Measurements from ENCODE around the gene USP31. TPM values are rescaled to one million over a fixed set of nuclear protein-coding genes. Genes with fewer than 3 reads are reported as not detected.

USP31 gene
- polyA plus RNA-seq, 1 donor, result 4.5 TPM

DNA sequence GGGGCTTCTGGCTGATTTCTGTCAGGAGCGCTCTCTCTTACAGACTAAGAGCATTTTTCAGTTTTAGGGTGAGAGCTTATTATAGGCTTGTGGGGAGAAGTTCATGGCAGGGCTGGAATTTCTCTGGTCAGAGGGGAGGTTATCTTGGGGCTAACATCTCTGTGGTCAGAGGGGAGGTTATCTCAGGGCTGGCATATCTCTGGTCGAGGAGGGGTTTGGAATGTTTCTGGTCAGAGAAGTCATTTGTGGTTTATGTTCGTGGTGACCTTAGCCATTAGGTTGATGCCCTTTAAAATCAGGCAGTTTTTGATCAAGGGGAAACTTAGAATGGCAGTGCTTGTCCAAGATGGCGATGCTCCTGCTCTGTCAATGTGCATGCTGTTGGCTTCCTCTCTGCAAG, 10.8 kb upstream of the USP31 start:
- no CpG with 5 or more reads among the region's 4 CpGs for WGBS (ENCODE audit: insufficient coverage, low lambda C conversion rate)
- H3K27ac ChIP-seq (ENCODE audit: low read length), result no peak overlapping the region

DNA sequence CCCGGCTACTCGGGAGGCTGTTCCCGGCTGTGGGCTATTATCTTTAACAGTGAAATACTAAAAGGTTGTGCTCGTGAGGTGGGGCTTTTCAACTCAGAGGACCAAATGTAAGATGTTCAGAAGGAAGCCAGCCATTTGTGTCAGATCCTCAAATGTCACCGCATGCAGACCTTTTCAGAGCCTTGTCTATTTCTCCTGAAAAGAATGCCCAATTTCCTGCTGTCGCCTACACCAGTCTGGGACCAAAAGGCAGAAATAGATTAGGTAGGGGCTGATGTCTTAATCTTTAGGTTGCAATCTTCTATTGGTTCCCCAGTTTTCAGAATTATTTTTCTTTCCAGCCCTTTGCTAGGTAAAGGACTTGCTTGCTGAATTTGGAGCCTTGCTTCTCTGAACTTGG, 8.9 kb upstream of the USP31 start:
- WGBS (ENCODE audit: insufficient coverage, low lambda C conversion rate), result no CpG with 5 or more reads among the region's 6 CpGs
- H3K9me3 ChIP-seq (ENCODE audit: control insufficient read depth, low read depth, low read length), result no peaks in the 10 kb centered on the region
- H3K4me1 ChIP-seq (ENCODE audit: control insufficient read depth, insufficient read depth, low read length), result no peaks in the 10 kb centered on the region
- no peak overlapping the region for H3K4me3 ChIP-seq (ENCODE audit: low read length)
- H3K36me3 ChIP-seq (ENCODE audit: control insufficient read depth, insufficient read depth, low read length), result no peaks in the 10 kb centered on the region
- no peak overlapping the region for H3K27ac ChIP-seq (ENCODE audit: low read length)
- DNase-seq, result no peak
- H3K27me3 ChIP-seq (ENCODE audit: control insufficient read depth, insufficient read depth, low read length), result peaks cover 4% of the 10 kb centered on the region

More for the DNA sequence above, 10.8 kb upstream of the USP31 start:
- Histone ChIP-seq H3K27me3 (ENCODE audit: control insufficient read depth, insufficient read depth, low read length) (peaks cover 4% of the 10 kb centered on the region), H3K4me3 (ENCODE audit: low read length) (no peak overlapping the region), H3K4me1 (ENCODE audit: control insufficient read depth, insufficient read depth, low read length) (no peaks in the 10 kb centered on the region), H3K9me3 (ENCODE audit: control insufficient read depth, low read depth, low read length) (no peaks in the 10 kb centered on the region), H3K36me3 (ENCODE audit: control insufficient read depth, insufficient read depth, low read length) (no peaks in the 10 kb centered on the region)
- no peak for DNase-seq

DNA sequence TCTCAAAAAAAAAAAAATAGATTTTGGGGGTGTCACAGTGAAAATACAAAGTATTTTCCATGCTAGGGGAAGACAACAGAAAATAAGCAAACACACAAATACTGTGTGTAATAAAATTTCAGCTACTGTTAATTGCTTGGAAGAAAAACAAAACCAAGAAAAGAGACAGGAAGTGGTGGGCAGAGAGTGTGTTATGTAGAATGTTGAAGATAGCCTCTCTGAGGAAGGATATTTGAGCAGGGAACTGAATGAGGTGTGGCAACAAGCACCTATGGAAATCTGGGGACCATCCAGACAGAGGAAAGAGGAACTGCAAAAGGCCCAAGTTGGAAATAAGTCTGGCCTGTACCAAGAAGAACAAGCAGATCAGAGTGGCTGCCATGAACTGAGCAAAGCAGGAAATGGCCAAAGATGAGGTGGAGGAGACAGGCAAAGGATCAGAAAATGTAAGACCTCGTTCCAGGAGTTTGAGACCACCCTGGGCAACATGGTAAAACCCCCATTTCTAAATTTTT, 7.8 kb upstream of the USP31 start:
- Histone ChIP-seq H3K27ac (ENCODE audit: low read length) (no peak overlapping the region), H3K9me3 (ENCODE audit: control insufficient read depth, low read depth, low read length) (no peaks in the 10 kb centered on the region), H3K4me3 (ENCODE audit: low read length) (no peak overlapping the region), H3K36me3 (ENCODE audit: control insufficient read depth, insufficient read depth, low read length) (no peaks in the 10 kb centered on the region), H3K27me3 (ENCODE audit: control insufficient read depth, insufficient read depth, low read length) (peaks cover 7% of the 10 kb centered on the region), H3K4me1 (ENCODE audit: control insufficient read depth, insufficient read depth, low read length) (no peaks in the 10 kb centered on the region)
- DNase-seq, result no peak
- WGBS (ENCODE audit: insufficient coverage, low lambda C conversion rate), result no CpG with 5 or more reads among the region's 1 CpG

DNA sequence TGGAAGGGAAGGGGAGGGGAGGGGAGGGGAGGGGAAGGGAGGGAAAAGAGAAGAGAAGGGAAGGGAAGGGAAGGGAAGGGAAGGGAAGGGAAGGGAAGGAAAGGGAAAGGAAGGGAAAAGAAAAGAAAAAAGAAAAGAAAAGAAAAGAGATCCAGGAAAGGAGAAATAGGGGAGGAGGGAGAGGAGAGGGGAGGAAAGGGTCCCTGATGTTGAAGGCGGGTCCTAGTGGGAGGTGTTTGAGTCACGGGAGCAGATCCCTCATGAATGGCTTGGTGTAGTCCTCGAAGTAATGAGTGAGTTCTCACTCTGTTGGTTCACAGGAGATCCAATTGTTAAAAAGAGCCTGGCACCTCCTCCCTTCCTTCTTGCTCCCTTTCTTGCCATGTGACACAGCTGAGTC, 6.9 kb upstream of the USP31 start:
- Histone ChIP-seq H3K27ac (ENCODE audit: low read length) (no peak overlapping the region), H3K27me3 (ENCODE audit: control insufficient read depth, insufficient read depth, low read length) (peaks cover 7% of the 10 kb centered on the region), H3K4me3 (ENCODE audit: low read length) (no peak overlapping the region), H3K36me3 (ENCODE audit: control insufficient read depth, insufficient read depth, low read length) (no peaks in the 10 kb centered on the region), H3K4me1 (ENCODE audit: control insufficient read depth, insufficient read depth, low read length) (no peaks in the 10 kb centered on the region), H3K9me3 (ENCODE audit: control insufficient read depth, low read depth, low read length) (no peaks in the 10 kb centered on the region)
- no CpG with 5 or more reads among the region's 3 CpGs for WGBS (ENCODE audit: insufficient coverage, low lambda C conversion rate)
- no peak for DNase-seq

DNA sequence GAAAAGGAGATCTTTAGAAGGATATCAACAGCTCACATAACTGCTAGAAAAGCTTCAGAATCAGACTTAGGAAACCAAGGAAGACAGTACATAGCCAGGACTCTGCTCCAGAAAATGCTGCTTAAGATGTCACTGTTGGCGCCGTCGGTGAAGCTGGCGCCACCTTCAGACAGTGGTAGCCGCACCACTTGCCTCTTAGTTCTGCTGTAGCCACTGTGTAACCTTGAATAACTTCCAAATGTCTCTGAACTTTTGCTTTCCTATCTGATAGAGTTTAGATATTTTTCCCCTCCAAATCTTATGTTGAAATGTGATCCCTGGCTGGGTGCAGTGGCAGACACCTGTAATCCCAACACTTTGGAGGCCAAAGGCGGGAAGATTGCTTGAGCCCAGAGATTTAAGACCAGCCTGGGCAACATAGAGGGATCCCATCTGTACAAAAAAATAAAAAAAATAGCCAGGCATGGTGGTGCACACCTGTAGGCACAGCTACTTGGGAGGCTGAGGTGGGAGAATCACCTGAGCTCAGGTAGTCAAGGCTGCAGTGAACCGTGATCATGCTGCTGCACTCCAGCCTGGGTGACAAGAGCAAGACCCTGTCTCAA, 6.3 kb upstream of the USP31 start:
- Histone ChIP-seq H3K9me3 (ENCODE audit: control insufficient read depth, low read depth, low read length) (no peaks in the 10 kb centered on the region), H3K4me3 (ENCODE audit: low read length) (no peak overlapping the region), H3K4me1 (ENCODE audit: control insufficient read depth, insufficient read depth, low read length) (no peaks in the 10 kb centered on the region), H3K36me3 (ENCODE audit: control insufficient read depth, insufficient read depth, low read length) (no peaks in the 10 kb centered on the region), H3K27ac (ENCODE audit: low read length) (no peak overlapping the region), H3K27me3 (ENCODE audit: control insufficient read depth, insufficient read depth, low read length) (peaks cover 11% of the 10 kb centered on the region)
- 86% methylated on average over 1 of the region's 7 CpGs for WGBS (ENCODE audit: insufficient coverage, low lambda C conversion rate)
- no peak for DNase-seq

DNA sequence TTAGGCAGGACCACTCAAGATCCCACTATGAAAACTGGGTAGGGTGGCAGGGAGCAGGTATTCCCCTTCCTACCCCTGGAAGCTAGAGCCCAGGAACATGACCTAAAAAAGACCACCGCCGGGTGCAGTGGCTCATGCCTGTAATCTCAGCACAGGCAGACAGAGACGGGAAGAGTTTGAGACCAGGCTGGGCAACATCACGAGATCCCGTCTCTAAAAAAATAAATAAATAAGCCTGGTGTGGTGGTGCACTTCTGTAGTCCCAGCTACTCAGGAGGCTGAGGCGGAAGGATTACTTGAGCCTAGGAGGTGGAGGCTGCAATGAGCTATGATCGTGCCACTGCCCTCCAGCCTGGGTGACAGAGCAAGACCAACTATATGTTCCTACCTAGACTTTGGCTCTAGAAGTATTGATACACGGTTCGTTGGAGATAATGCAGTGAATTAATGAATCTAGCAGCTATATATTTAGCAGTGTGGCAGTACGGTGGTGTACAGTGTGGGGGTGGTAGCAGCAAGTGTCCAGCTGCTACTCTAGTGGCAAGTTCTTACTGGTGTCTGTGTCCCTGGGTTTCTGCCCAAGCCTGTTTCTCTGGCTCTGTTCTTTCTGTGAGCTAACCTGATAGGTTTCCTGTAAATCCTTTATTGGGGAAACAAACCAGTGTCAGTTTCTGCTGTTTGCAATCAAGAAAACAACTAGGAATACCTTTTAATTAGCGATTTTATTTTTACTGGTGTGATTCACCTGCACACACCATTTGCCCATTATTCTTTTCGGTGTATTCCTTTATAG, 3.3 kb upstream of the USP31 start:
- no peaks in the 10 kb centered on the region for H3K36me3 ChIP-seq (ENCODE audit: control insufficient read depth, insufficient read depth, low read length)
- H3K9me3 ChIP-seq (ENCODE audit: control insufficient read depth, low read depth, low read length), result no peaks in the 10 kb centered on the region
- H3K27ac ChIP-seq (ENCODE audit: low read length), result no peak overlapping the region
- peaks cover 11% of the 10 kb centered on the region for H3K27me3 ChIP-seq (ENCODE audit: control insufficient read depth, insufficient read depth, low read length)
- no peak for DNase-seq
- no peaks in the 10 kb centered on the region for H3K4me1 ChIP-seq (ENCODE audit: control insufficient read depth, insufficient read depth, low read length)
- 92% methylated on average over 2 of the region's 12 CpGs for WGBS (ENCODE audit: insufficient coverage, low lambda C conversion rate)
- no peak overlapping the region for H3K4me3 ChIP-seq (ENCODE audit: low read length)

DNA sequence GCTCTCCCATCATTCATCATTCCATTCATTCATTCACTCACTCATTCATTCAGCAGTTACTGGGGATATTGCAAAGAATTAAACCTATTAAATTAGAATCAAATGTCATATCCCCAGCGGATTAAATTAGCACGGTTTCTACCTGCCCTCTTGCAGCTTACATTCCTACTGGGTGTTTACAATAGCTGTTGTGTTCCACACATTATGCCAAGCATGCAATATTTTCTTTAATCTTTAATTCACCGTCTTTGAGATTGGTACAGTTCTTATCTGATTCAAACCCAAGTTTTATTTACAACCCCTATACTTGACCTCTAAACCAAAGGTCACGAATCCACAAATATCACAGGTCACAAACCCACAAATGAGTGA, 727 bp upstream of the USP31 start:
- WGBS (ENCODE audit: insufficient coverage, low lambda C conversion rate), result 39% methylated on average over 3 of the region's 4 CpGs
- no peak for DNase-seq
- no peak overlapping the region for H3K27ac ChIP-seq (ENCODE audit: low read length)
- H3K36me3 ChIP-seq (ENCODE audit: control insufficient read depth, insufficient read depth, low read length), result no peaks in the 10 kb centered on the region
- peaks cover 7% of the 10 kb centered on the region for H3K27me3 ChIP-seq (ENCODE audit: control insufficient read depth, insufficient read depth, low read length)
- H3K4me3 ChIP-seq (ENCODE audit: low read length), result peak overlapping the region; percentile 50
- no peaks in the 10 kb centered on the region for H3K4me1 ChIP-seq (ENCODE audit: control insufficient read depth, insufficient read depth, low read length)
- no peaks in the 10 kb centered on the region for H3K9me3 ChIP-seq (ENCODE audit: control insufficient read depth, low read depth, low read length)

DNA sequence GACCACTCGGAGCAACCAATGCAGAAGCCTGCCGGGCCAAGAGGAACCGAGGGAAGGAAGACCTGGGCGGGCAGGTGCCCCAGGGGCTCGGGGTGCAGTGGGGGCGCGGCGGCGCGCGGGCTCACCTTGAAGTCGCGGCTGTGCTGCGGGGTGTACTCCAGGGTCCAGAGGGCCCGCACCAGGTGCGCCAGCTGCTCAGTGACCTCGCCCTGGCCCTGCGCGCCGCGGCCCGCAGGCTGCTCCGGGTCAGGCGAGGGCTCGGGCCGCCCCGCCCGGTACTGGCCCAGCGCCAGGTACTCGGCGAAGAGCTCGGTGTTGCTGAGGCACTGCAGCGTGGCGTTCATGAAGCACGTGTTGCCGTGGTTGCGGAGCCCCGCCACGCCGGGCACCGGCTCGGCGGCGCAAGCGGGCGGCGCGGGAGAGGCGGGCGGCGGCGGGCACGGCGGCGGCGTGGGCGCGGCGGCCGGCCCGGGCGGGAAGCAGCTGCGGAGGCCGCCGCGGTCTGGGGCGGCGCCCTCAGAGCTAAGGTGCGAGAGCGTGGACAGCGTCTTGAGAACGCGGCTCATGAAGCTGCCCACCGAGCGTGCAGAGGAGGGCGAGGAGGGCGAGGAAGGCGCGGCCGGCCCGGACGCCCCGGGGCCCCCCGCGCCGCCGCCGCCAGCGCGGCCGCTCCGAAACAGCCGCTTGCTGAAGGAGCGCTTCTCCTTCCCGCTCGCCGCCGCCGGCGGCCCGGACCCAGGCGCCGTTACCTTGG, 562 bp downstream of the USP31 start:
- peak; percentile 56 to 78 for DNase-seq
- no peaks in the 10 kb centered on the region for H3K4me1 ChIP-seq (ENCODE audit: control insufficient read depth, insufficient read depth, low read length)
- peak overlapping the region; percentile 43 for H3K4me3 ChIP-seq (ENCODE audit: low read length)
- H3K27ac ChIP-seq (ENCODE audit: low read length), result no peak overlapping the region
- no peaks in the 10 kb centered on the region for H3K9me3 ChIP-seq (ENCODE audit: control insufficient read depth, low read depth, low read length)
- no CpG with 5 or more reads among the region's 103 CpGs for WGBS (ENCODE audit: insufficient coverage, low lambda C conversion rate)
- peaks cover 7% of the 10 kb centered on the region for H3K27me3 ChIP-seq (ENCODE audit: control insufficient read depth, insufficient read depth, low read length)
- no peaks in the 10 kb centered on the region for H3K36me3 ChIP-seq (ENCODE audit: control insufficient read depth, insufficient read depth, low read length)

DNA sequence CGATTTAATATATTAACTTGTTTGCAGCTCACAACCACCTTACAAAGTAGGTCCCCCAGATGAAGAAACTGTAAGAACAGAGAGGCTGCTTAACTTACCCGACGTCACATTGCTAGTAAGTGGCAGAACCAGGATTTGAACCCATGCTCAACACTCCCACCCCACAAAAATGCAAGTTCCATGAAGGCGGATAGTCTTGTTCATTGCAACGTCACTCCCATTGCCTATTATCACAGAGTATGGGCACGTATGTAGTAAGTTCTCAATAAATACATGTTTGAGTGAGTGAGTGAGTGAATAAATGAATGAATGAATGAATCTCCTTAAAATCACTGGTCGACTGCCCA, 1.1 kb downstream of the USP31 start:
- no peaks in the 10 kb centered on the region for H3K9me3 ChIP-seq (ENCODE audit: control insufficient read depth, low read depth, low read length)
- H3K4me3 ChIP-seq (ENCODE audit: low read length), result peak overlapping the region; percentile 43
- no peaks in the 10 kb centered on the region for H3K36me3 ChIP-seq (ENCODE audit: control insufficient read depth, insufficient read depth, low read length)
- peaks cover 7% of the 10 kb centered on the region for H3K27me3 ChIP-seq (ENCODE audit: control insufficient read depth, insufficient read depth, low read length)
- no CpG with 5 or more reads among the region's 7 CpGs for WGBS (ENCODE audit: insufficient coverage, low lambda C conversion rate)
- H3K4me1 ChIP-seq (ENCODE audit: control insufficient read depth, insufficient read depth, low read length), result no peaks in the 10 kb centered on the region
- no peak for DNase-seq
- H3K27ac ChIP-seq (ENCODE audit: low read length), result no peak overlapping the region

DNA sequence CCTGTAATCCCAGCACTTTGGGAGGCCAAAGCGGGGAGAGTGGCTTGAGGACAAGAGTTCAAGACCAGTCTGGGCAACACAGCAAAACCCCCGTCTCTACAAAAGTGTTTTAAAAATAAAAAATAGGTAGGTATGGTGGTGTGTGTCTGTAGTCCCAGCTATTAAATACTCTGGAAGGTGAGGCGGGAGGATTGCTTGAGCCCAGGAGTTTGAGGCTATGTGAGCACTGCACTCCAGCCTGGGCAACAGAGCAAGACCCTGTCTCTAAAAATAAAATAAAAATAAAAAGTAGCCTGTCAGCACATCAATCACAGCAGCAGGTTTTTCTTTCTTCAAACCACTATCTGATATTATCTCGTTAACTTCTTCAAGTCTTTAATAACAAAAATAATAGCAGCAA, 1.6 kb downstream of the USP31 start:
- no peaks in the 10 kb centered on the region for H3K36me3 ChIP-seq (ENCODE audit: control insufficient read depth, insufficient read depth, low read length)
- DNase-seq, result no peak
- 83% methylated on average over 1 of the region's 4 CpGs for WGBS (ENCODE audit: insufficient coverage, low lambda C conversion rate)
- no peak overlapping the region for H3K27ac ChIP-seq (ENCODE audit: low read length)
- no peaks in the 10 kb centered on the region for H3K9me3 ChIP-seq (ENCODE audit: control insufficient read depth, low read depth, low read length)
- H3K4me1 ChIP-seq (ENCODE audit: control insufficient read depth, insufficient read depth, low read length), result no peaks in the 10 kb centered on the region
- peaks cover 7% of the 10 kb centered on the region for H3K27me3 ChIP-seq (ENCODE audit: control insufficient read depth, insufficient read depth, low read length)
- H3K4me3 ChIP-seq (ENCODE audit: low read length), result no peak overlapping the region

Data from large intestine (tissue), 3 donors.